NB4 (cell line): ENCODE data around the gene TPST2.

ENCODE experiments used
- CTCF ChIP-seq: IDR thresholded peaks from one replicate; pipeline ENCODE4 v1.5.1; 2012; ENCODE audit warnings: low read depth, low read length
- POLR2A ChIP-seq: IDR thresholded peaks from 2 replicates; pipeline ENCODE4 v1.6.1; 2011; ENCODE audit warnings: mild to moderate bottlenecking; ENCODE audit not compliant: insufficient read length; ENCODE audit errors: extremely low read depth

DNA sequence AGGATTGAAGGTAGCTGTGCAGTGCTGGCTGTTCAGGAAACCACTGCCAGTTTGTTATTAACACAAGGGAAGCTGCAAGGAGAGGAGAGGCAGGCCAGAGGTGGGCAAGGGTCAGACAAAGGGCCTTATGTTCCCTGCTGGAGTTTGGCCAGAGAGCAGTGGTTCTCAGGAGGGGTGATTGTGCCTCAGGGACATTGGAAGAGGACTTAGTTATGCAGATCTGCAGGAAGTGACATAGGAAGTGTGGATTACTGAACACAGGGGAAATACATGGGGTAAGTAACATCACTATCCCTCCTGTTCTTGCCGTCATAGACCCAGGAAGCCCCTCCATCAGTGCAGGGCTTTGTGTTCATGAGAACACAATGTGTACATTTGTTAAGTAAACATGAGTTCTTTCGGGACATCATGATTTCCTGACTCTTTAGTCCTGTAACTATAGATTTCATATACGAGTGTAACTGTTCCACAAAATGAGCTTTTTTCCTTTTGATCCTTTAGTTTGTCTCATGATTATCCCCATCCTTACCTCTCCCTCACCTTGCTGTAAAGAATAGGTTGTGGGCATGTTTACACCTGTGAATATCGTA is 100.4 kb downstream of the TPST2 start:
- no peak for TF ChIP-seq CTCF
- TF ChIP-seq POLR2A = no peak
